Dermis blood vessel endothelial cell (primary cell): ENCODE results near the gene DENND1B. TPM values are rescaled to one million over a fixed set of nuclear protein-coding genes. Genes with fewer than 3 reads are reported as not detected.
"Not testable (repeated sequence)": the region's sequence is repeated elsewhere in the genome, so short reads cannot be mapped to it uniquely, and the experiment has no call there.

Experiments used
- DNase-seq: peaks from one replicate; pipeline ENCODE4 v3.0.0; 2010
- total RNA-seq: library from RNA; depleted of rRNA; stranded (reverse); fragments of >200 nt; gene quantifications from 2 replicates; pipeline ENCODE4 v1.2.3, GENCODE V29; 2014

DENND1B gene
- total RNA-seq, 1 donor from 2014 or later = 5.4 TPM

DNA sequence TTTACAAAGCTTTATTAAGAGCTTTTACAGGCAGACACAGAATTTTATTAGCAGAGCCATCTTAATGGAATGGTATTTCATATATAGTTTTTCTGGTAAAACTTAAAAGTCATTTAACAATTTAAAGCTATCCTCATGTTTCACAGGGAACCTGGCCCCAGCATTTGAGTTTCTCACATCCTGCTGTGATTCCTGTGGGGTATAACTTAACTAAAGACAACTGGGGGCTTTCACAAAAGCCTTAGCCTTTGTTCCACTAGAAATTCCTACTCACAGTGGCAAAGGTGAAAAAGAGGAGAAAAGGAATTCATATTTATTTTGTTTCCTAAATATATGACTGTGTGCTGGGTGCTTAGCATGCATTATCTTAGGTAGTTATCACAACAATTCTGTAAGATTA lies 233.9 kb downstream of the DENND1B start:
- DNase-seq = no peak

DNA sequence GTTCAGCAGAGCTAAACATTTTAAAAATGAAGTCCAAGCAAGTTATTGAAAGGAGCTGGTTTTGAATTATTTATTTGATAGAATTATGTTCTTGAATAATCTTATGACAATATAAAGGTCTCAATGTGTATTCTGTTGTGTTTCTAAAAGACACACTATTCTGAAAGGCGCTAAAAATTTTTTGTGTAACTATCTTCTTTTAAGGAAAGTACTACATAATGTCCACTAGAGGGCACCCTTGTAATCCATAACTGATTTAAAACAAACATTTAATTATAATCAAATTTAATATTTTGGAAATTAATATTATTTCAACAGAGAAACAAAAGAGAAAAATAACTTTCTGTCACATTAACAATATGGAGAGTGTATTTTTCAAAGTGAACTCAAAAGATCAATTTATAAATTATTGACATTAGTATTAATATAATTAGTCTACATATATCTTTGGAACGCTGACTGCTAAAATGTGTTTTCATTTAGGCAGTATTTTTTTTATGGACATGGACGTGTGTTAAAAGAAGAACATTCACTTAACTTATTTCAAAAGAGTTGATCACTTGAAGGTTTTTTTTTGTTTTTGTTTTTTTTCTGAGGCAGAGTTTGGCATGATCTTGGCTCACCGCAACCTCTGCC lies 248.4 kb downstream of the DENND1B start:
- DNase-seq = peak; percentile 53

GRCh38 chr1:197521118-197521739 lies 254.1 kb downstream of the DENND1B start:
- DNase-seq = peak; percentile 60

DNA sequence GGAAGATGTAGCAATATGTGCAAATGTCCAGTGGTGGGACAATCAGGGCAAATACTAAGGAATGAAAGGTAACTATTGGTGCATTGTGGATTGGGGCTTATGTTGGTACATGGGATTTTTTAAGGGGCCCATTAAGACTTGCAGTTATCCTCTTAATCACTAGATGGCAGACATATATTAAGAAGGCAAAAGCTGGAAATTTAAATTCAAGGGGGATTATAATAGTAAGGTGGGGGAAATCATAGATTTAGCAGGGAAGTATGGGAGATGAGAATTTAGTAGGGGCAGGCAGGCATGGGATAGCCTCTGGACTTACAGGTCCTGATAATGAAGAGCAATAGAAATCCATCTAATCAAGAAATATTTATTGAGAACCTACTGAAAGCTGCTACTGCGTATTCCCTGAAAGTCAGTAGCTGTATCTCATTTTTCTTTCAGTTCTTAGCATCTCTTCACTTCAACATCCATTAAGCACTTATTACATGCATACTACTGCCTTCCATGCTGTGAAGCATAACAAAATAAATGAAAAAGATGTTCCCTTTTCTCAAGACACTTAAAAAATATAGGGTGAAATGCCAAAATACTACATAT lies 255.4 kb downstream of the DENND1B start:
- DNase-seq = peak; percentile 41

DNA sequence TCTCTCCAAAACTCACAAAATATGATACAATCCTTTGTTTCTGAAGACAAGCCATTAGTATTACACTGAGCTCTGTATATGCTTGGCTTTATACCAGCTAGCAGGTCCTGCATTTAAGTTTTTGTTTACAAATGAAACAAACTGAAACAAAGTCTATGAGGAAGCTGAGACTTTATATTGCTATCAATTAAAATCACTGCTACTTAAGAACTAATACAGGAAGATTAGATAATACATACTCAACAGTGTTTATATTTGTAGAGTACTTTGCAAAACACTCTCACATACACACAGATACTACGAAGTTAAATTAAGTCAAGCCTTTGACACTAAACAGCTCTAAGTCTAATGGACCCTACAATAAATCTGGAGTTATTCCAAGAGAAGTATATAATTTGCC lies 259.9 kb downstream of the DENND1B start:
- no peak for DNase-seq

DNA sequence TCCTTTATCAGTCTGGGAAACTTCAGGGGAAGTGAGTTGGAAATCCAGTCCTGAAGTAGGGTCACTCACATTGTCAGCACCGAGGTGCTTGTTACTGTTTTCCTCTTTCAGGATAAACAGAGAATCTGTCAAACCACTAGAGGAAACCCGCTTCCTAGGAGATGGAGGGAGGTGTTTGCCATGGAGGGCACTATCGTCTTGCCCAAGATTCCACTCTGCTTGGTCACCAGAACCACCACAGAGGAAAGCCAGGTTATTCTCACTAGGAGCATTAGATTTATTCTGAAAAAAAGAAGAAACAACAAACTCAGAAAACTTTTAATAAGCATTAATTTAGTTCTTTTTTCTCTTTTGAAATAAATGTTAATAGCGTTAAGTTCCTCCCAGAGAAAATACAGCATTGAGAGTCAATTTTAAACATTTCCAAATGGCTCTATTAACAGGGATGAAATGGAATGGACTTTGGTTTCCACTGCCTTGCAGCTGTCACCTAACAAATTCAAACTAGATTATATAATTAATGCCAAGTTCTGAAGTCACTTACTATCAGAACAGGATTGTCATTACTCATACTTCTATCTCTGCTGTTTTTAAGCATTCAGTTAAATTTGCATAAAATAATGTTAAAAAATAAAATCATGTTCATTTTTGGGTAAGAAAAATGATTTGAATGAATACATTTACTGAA lies 264.4 kb downstream of the DENND1B start:
- DNase-seq = no peak

- no peak for DNase-seq
These were observed 278.6 kb downstream of the DENND1B start for GRCh38 chr1:197496722-197497121.

GRCh38 chr1:197491505-197491904 lies 283.8 kb downstream of the DENND1B start:
- not testable (repeated sequence) for DNase-seq

DNA sequence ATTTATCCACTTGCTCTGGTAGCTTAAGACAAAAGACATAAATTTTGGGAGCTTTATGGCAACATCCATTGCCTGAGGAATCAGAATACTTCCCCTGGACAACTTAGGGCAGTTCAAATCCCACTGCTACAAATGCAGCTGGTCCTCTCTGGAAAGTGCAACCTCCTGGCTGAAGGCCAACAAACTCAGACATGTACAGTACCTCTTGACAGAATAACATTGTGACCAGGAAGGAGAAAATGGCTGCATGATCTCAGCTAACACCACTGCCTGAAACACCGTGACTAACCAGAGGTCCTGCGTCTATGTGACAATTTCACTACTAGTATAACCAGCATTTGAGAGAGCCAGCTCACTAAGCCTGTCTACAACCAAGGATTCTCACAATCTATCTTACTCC lies 288.3 kb downstream of the DENND1B start:
- DNase-seq = peak; percentile 28

DNA sequence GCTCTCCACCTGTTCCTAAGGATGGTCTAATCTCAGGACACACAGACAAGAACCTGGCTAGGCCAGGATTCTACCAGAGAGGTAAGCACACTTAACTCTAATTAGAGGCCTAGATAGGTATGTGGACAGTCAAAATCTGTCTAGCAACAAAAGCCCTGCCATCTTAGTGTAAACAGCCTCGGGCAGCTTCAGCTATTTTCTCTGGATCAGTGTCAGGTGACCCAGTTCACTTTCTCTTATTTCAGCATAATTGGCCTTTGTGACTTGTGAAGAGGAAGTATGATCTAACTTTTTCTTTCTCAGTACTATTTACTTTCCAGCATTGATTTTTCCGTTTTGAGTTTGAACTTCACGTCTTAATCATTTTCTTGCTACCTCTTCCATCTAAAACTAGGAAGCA lies 289.5 kb downstream of the DENND1B start:
- no peak for DNase-seq

DNA sequence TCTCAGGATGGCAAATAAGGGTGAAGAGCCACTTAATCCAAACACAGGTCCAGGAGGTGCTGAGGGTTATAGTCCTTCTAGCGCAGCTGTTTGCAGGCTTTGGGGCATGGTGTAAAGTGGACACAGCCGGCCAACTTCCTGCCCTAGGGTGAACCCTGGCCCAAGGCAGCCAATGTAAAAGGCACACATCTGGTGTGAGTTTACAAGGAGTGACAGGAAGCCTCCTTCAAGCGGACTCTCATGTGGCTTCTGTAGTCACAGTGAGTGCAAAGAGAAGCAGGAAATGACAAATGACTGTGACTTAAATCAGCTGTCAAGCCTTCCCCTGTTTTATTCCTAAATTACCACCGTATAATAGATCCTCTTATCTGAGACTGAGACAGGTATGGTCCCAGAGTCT lies 294.2 kb downstream of the DENND1B start:
- DNase-seq = peak; percentile 6

- DNase-seq = no peak
These were observed 294.8 kb downstream of the DENND1B start for GRCh38 chr1:197480446-197480845.

DNA sequence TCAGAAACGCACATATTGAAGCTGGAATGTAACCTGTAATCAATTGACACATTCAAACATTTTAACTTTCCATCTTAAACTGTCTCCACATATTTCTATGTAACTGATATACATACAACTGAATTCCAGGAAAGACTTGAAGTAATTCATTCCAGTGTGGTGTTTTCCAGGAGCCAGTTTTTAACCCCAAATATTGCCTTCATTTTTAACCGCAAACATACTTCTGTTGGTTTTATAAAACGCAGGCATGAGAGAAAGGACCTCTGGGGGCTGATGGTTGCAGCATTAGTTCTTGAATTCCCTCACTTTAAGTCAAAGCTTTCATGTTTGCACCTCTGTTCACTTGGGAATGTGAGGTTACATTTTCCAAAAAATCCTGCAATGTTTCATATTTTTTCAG lies 303.1 kb downstream of the DENND1B start:
- DNase-seq = no peak

- no peak for DNase-seq
These were observed 303.9 kb downstream of the DENND1B start for GRCh38 chr1:197471248-197471985.

GRCh38 chr1:197470330-197470729 lies 304.9 kb downstream of the DENND1B start:
- no peak for DNase-seq

DNA sequence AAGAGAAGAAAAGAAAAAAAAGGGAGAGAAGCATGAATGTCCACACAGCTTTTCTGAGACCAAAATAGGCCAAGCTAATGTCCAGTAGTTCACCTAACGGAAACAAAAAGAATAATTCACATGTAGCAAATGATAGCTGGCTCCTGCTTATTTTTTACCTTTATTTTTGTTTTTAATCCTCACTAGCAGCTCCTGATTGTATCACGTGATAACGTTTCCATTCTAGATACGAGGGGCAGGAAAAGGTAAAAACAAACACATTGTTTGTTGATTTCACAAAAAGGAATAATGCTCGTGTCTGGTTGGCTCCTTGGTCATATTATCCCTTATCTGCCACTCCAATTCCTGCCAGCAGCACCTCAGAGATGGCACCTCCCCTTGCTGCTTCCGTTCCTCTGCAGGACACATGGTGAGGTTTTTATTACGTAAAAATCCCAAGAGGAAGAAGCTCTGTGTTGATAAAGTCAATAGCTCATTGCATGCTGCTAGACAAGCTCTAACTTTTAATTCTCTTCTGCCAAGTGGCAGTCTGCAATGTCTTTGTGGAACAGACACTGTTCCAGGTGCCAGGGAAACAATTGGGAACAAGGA lies 305.6 kb downstream of the DENND1B start:
- no peak for DNase-seq

GRCh38 chr1:197468543-197469175 lies 306.6 kb downstream of the DENND1B start:
- no peak for DNase-seq

DNA sequence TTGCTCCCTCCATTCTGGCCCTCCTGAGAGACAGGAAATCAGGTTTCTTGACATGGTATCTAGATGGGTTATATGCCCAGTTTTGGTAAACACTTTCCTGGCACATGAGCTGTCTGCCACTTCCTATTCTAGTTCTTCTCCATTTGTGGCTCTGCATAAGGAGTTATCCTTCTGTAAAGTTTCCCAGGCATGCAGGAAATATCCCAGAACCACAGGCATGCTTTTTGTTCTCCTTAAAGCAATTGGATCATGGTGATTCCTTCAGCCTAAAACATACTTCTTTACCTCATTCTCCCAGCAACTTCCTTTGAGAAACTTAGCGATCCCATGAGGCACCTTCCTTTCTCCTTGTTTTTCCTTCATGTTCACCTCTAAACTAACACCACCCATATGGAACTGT lies 307.4 kb downstream of the DENND1B start:
- no peak for DNase-seq

- DNase-seq = no peak
These were observed 308.5 kb downstream of the DENND1B start for GRCh38 chr1:197466813-197467212.

DNA sequence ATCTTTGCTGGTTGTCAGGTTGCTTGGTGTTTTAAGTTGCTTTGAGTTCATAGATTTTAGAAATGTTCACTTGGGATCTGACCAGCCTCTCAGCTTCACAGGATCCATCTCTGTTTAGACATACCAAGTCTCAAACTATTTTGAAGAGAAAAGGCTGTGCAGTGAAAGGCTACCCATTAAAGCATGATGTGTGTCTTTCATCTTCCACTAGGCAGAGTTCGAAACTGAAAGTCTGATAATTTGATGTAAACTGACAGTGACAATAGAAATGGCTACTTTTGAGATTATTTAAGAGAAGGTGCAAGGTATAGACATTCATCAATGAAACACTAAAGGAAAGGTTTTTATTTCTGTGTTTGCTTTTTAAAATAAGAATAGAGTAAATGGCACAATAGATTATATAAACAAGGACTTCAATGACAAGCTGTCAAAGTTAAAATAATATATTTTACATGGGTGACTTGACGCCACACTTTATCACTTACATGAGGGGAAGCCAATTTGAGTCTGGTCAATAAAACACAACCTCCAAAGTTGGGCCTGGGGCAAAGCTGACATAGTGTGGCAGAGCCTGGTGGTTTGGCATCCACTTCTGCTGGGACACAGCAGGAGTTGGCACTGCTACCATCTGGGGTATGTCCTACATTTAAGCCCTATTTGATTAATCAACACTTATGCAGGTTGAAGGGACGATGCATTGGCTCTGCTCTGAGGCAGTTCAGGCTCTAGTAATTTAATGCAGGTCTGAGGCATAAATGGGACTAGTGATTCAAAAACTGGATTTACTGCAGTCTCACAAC lies 309.6 kb downstream of the DENND1B start:
- DNase-seq = no peak

DNA sequence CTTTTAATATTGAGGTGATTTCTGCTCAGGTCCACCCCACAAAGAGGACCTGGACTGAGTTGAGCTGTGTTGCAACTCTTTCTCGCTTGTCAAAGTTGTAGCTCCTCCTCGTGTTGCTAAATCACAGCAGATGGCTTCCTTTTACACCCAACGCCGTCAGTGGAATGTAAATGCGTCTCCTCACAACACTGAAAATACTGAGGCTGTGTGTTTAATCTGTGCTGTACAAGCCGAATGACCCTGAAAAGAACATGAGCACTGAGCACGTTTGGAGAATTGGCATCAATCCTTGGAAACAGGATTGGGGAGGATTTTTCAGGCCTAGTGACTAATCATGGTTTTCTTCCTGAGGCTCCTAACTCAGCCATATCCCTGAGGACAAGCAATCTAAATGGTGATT lies 311.2 kb downstream of the DENND1B start:
- DNase-seq = no peak
